T47D (cell line): ENCODE results near the gene ZSWIM3.

Experiments
- DNase-seq, 2 experiments: peaks; one replicate each; pipeline versions ENCODE4 v3.0.0 to v3.0.0-alpha.2; 2011 to 2012; ENCODE audit warnings: low read depth in 1 of 2, low spot score in 1 of 2
- JUND ChIP-seq: IDR thresholded peaks from 2 replicates; pipeline ENCODE4 v1.6.1; 2012; ENCODE audit warnings: low read depth
- in situ Hi-C: cut with HindIII; loops from 2 replicates; pipeline ENCODE4 v1.10.0; 2016; ENCODE audit warnings: low sequenced_read_pairs, low pct_unique_long_range_greater_than_20kb

Gene ZSWIM3

GRCh38 chr20:45835329-45835765 is 22.1 kb upstream of the ZSWIM3 start:
- no peak for TF ChIP-seq JUND
- no peak for DNase-seq
- in situ Hi-C loops, result no loop called here

GRCh38 chr20:45835825-45836224 is 21.6 kb upstream of the ZSWIM3 start:
- TF ChIP-seq JUND, result no peak
- in situ Hi-C loops, result no loop called here
- DNase-seq, result no peak

- no peak for DNase-seq
- in situ Hi-C loops, result no loop called here
- TF ChIP-seq JUND, result no peak
Measured at GRCh38 chr20:45836841-45837240, 20.6 kb upstream of the ZSWIM3 start.

- TF ChIP-seq JUND, result no peak
- DNase-seq, result no peak
- in situ Hi-C loops, result no loop called here
Measured at GRCh38 chr20:45840700-45841198, 16.7 kb upstream of the ZSWIM3 start.

GRCh38 chr20:45841407-45842129 is 15.8 kb upstream of the ZSWIM3 start:
- in situ Hi-C loops, result no loop called here
- no peak for TF ChIP-seq JUND
- no peak for DNase-seq

- TF ChIP-seq JUND, result no peak
- no peak for DNase-seq
- in situ Hi-C loops, result no loop called here
Measured at GRCh38 chr20:45842169-45842812, 15.1 kb upstream of the ZSWIM3 start.

- in situ Hi-C loops, result no loop called here
- TF ChIP-seq JUND, result no peak
- no peak for DNase-seq
Measured at GRCh38 chr20:45843506-45843905, 13.9 kb upstream of the ZSWIM3 start.

GRCh38 chr20:45845452-45845851 is 12.0 kb upstream of the ZSWIM3 start:
- no peak for DNase-seq
- TF ChIP-seq JUND, result no peak
- in situ Hi-C loops, result no loop called here

GRCh38 chr20:45848421-45848820 is 9.0 kb upstream of the ZSWIM3 start:
- no peak for TF ChIP-seq JUND
- in situ Hi-C loops, result no loop called here
- DNase-seq, result no peak

- TF ChIP-seq JUND, result peak; percentile 59; the same call in 1 of the 2 replicates
- in situ Hi-C loops, result no loop called here
- DNase-seq, result peak in 1 of 2 experiments; percentile 64
Measured at GRCh38 chr20:45848969-45849582, 8.3 kb upstream of the ZSWIM3 start.

- TF ChIP-seq JUND, result no peak
- in situ Hi-C loops, result no loop called here
- DNase-seq, result no peak
Measured at GRCh38 chr20:45850238-45850637, 7.2 kb upstream of the ZSWIM3 start.

GRCh38 chr20:45850926-45851325 is 6.5 kb upstream of the ZSWIM3 start:
- in situ Hi-C loops, result no loop called here
- no peak for TF ChIP-seq JUND
- no peak for DNase-seq

- DNase-seq, result no peak
- in situ Hi-C loops, result no loop called here
- no peak for TF ChIP-seq JUND
Measured at GRCh38 chr20:45851501-45851900, 5.9 kb upstream of the ZSWIM3 start.

GRCh38 chr20:45852326-45852725 is 5.1 kb upstream of the ZSWIM3 start:
- DNase-seq, result no peak
- TF ChIP-seq JUND, result no peak
- in situ Hi-C loops, result no loop called here
